ENCODE results near the gene UPF2. TPM values are rescaled to one million over a fixed set of nuclear protein-coding genes. Genes with fewer than 3 reads are reported as not detected.
"Not testable (repeated sequence)": the region's sequence is repeated elsewhere in the genome, so short reads cannot be mapped to it uniquely, and the experiment has no call there.

UPF2 gene
- 9.2 and 10.9 TPM in 2 replicates for total RNA-seq

GRCh38 chr10:12042797-12043651 is at the start of gene UPF2:
Gene UPF2, minus strand, starts transcription at chr10:12042809. Its CDS starts 7,386 bp downstream, at chr10:12035423.
- peak; percentile 99 for DNase-seq (ENCODE audit: low read depth in 2 of 2)

GRCh38 chr10:12091421-12091820 is 48.8 kb upstream of the UPF2 start:
- DNase-seq (ENCODE audit: low read depth in 2 of 2): no peak

GRCh38 chr10:12088919-12089318 is 46.3 kb upstream of the UPF2 start:
- no peak for DNase-seq (ENCODE audit: low read depth in 2 of 2)

- DNase-seq (ENCODE audit: low read depth in 2 of 2): peak in 1 of 2 donors; percentile 42
Observed at GRCh38 chr10:12081879-12082557, 39.4 kb upstream of the UPF2 start.

- no peak for DNase-seq (ENCODE audit: low read depth in 2 of 2)
Observed at GRCh38 chr10:12081470-12081869, 38.9 kb upstream of the UPF2 start.

GRCh38 chr10:12077580-12078180 is 35.1 kb upstream of the UPF2 start:
- no peak for DNase-seq (ENCODE audit: low read depth in 2 of 2)

GRCh38 chr10:12073526-12073925 is 30.9 kb upstream of the UPF2 start:
- DNase-seq (ENCODE audit: low read depth in 2 of 2): no peak

- DNase-seq (ENCODE audit: low read depth in 2 of 2): not testable (repeated sequence)
Observed at GRCh38 chr10:12071441-12071840, 28.8 kb upstream of the UPF2 start.

GRCh38 chr10:12068449-12069269 is 26.1 kb upstream of the UPF2 start, which contains the start of gene DHTKD1:
Gene DHTKD1, plus strand, starts transcription at chr10:12068954. Its CDS starts 80 bp downstream, at chr10:12069034.
- DNase-seq (ENCODE audit: low read depth in 2 of 2): peak; percentile 97 to 98

GRCh38 chr10:12067336-12067735 is 24.7 kb upstream of the UPF2 start:
- DNase-seq (ENCODE audit: low read depth in 2 of 2): no peak

- DNase-seq (ENCODE audit: low read depth in 2 of 2): no peak
Observed at GRCh38 chr10:12063483-12063818, 20.8 kb upstream of the UPF2 start.

- DNase-seq (ENCODE audit: low read depth in 2 of 2): no peak
Observed at GRCh38 chr10:12062754-12063482, 20.3 kb upstream of the UPF2 start.

- DNase-seq (ENCODE audit: low read depth in 2 of 2): no peak
Observed at GRCh38 chr10:12061124-12061523, 18.5 kb upstream of the UPF2 start.

GRCh38 chr10:12056748-12057147 is 14.1 kb upstream of the UPF2 start:
- no peak for DNase-seq (ENCODE audit: low read depth in 2 of 2)

GRCh38 chr10:12055732-12056131 is 13.1 kb upstream of the UPF2 start:
- DNase-seq (ENCODE audit: low read depth in 2 of 2): no peak

- no peak for DNase-seq (ENCODE audit: low read depth in 2 of 2)
Observed at GRCh38 chr10:12051241-12051640, 8.6 kb upstream of the UPF2 start.

GRCh38 chr10:12050528-12050927 is 7.9 kb upstream of the UPF2 start:
- no peak for DNase-seq (ENCODE audit: low read depth in 2 of 2)

- no peak for DNase-seq (ENCODE audit: low read depth in 2 of 2)
Observed at GRCh38 chr10:12048547-12048946, 5.9 kb upstream of the UPF2 start.

- no peak for DNase-seq (ENCODE audit: low read depth in 2 of 2)
Observed at GRCh38 chr10:12045596-12045995, 3.0 kb upstream of the UPF2 start.

GRCh38 chr10:12042409-12042796 is 206 bp downstream of the UPF2 start:
- peak in 1 of 2 donors; percentile 40 for DNase-seq (ENCODE audit: low read depth in 2 of 2)

Measured in lung microvascular endothelial cell (primary cell).